SK-N-SH treated with all-trans-retinoic acid at 6 μM for 48 hours (cell line): ENCODE data around the gene FAHD2A.

Experiments used
- ARNTL ChIP-seq: fragments of 450-650 bp; formaldehyde crosslinking; IDR thresholded peaks from 2 replicates; pipeline ENCODE4 v1.5.0; 2020; ENCODE audit warnings: low read depth, mild to moderate bottlenecking, moderate library complexity, borderline replicate concordance
- BACH2 ChIP-seq: fragments of 250-450 bp; sonication (Bioruptor Pico); IDR thresholded peaks from 2 replicates; pipeline ENCODE4 v1.9.0; 2021; ENCODE audit warnings: mild to moderate bottlenecking, borderline replicate concordance
- GLIS3 ChIP-seq: fragments of 250-450 bp; sonication (Bioruptor Pico); IDR thresholded peaks from 2 replicates; pipeline ENCODE4 v1.5.0; 2020; ENCODE audit warnings: mild to moderate bottlenecking, moderate library complexity
- PPARA ChIP-seq: fragments of 250-450 bp; sonication (Bioruptor Pico); IDR thresholded peaks from 2 replicates; pipeline ENCODE4 v1.5.0; 2020; ENCODE audit warnings: mild to moderate bottlenecking, borderline replicate concordance
- RARB ChIP-seq: fragments of 250-450 bp; sonication (Bioruptor Pico); IDR thresholded peaks from 2 replicates; pipeline ENCODE4 v1.8.0; 2021; ENCODE audit warnings: mild to moderate bottlenecking, moderate library complexity
- TOX ChIP-seq: fragments of 250-450 bp; sonication (Bioruptor Pico); IDR thresholded peaks from 2 replicates; pipeline ENCODE4 v1.8.0; 2021; ENCODE audit warnings: mild to moderate bottlenecking, moderate library complexity, borderline replicate concordance
- TF ChIP-seq, protein P1 (sequence below): fragments of 250-450 bp; sonication (Bioruptor Pico); IDR thresholded peaks from 2 replicates; pipeline ENCODE4 v1.8.0; 2021; ENCODE audit warnings: low read depth, mild to moderate bottlenecking, moderate library complexity, borderline replicate concordance
- TF ChIP-seq, protein P2 (sequence below): fragments of 250-450 bp; sonication (Bioruptor Pico); IDR thresholded peaks from 2 replicates; pipeline ENCODE4 v1.8.0; 2020; ENCODE audit warnings: mild to moderate bottlenecking, moderate library complexity, borderline replicate concordance
- TF ChIP-seq, protein P3 (sequence below): fragments of 250-450 bp; sonication (Bioruptor Pico); IDR thresholded peaks from 2 replicates; pipeline ENCODE4 v1.5.1; 2020; ENCODE audit warnings: low read depth, mild to moderate bottlenecking, moderate library complexity
- TF ChIP-seq, protein P4 (sequence below): fragments of 250-450 bp; sonication (Bioruptor Pico); IDR thresholded peaks from 2 replicates; pipeline ENCODE4 v1.5.1; 2021; ENCODE audit warnings: mild to moderate bottlenecking, moderate library complexity

DNA sequence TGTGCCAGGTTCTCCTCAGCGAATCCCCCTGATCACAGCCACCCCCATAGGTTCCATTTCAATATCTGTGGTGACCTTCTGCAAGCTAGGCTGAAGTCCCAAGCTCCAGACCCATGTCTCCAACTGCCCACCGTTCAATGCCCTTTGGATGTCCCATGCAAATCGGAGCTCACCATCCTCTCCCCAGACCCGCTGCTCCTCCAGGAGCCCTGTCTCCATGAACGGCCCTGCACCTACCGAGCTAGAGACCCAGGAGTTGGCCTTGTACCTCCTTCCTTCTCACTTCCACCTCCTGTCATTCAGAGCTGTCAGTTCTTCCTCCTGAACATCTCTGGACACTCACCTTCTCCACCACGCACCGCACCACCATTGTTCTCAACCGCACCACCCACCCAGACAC lies 1.0 kb upstream of the FAHD2A start:
- no peak for TF ChIP-seq GLIS3 (CRISPR knock-in tag)
- TF ChIP-seq, protein P1, sequence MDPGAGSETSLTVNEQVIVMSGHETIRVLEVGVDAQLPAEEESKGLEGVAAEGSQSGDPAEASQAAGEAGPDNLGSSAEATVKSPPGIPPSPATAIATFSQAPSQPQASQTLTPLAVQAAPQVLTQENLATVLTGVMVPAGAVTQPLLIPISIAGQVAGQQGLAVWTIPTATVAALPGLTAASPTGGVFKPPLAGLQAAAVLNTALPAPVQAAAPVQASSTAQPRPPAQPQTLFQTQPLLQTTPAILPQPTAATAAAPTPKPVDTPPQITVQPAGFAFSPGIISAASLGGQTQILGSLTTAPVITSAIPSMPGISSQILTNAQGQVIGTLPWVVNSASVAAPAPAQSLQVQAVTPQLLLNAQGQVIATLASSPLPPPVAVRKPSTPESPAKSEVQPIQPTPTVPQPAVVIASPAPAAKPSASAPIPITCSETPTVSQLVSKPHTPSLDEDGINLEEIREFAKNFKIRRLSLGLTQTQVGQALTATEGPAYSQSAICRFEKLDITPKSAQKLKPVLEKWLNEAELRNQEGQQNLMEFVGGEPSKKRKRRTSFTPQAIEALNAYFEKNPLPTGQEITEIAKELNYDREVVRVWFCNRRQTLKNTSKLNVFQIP = no peak
- TF ChIP-seq, protein P2, sequence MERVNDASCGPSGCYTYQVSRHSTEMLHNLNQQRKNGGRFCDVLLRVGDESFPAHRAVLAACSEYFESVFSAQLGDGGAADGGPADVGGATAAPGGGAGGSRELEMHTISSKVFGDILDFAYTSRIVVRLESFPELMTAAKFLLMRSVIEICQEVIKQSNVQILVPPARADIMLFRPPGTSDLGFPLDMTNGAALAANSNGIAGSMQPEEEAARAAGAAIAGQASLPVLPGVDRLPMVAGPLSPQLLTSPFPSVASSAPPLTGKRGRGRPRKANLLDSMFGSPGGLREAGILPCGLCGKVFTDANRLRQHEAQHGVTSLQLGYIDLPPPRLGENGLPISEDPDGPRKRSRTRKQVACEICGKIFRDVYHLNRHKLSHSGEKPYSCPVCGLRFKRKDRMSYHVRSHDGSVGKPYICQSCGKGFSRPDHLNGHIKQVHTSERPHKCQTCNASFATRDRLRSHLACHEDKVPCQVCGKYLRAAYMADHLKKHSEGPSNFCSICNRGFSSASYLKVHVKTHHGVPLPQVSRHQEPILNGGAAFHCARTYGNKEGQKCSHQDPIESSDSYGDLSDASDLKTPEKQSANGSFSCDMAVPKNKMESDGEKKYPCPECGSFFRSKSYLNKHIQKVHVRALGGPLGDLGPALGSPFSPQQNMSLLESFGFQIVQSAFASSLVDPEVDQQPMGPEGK (CRISPR knock-in tag) = no peak
- no peak for TF ChIP-seq RARB (CRISPR knock-in tag)
- TF ChIP-seq ARNTL (CRISPR knock-in tag) = no peak
- TF ChIP-seq, protein P3, sequence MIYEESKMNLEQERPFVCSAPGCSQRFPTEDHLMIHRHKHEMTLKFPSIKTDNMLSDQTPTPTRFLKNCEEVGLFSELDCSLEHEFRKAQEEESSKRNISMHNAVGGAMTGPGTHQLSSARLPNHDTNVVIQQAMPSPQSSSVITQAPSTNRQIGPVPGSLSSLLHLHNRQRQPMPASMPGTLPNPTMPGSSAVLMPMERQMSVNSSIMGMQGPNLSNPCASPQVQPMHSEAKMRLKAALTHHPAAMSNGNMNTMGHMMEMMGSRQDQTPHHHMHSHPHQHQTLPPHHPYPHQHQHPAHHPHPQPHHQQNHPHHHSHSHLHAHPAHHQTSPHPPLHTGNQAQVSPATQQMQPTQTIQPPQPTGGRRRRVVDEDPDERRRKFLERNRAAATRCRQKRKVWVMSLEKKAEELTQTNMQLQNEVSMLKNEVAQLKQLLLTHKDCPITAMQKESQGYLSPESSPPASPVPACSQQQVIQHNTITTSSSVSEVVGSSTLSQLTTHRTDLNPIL (CRISPR knock-in tag) = no peak
- TF ChIP-seq, protein P4, sequence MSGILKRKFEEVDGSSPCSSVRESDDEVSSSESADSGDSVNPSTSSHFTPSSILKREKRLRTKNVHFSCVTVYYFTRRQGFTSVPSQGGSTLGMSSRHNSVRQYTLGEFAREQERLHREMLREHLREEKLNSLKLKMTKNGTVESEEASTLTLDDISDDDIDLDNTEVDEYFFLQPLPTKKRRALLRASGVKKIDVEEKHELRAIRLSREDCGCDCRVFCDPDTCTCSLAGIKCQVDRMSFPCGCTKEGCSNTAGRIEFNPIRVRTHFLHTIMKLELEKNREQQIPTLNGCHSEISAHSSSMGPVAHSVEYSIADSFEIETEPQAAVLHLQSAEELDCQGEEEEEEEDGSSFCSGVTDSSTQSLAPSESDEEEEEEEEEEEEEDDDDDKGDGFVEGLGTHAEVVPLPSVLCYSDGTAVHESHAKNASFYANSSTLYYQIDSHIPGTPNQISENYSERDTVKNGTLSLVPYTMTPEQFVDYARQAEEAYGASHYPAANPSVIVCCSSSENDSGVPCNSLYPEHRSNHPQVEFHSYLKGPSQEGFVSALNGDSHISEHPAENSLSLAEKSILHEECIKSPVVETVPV (CRISPR knock-in tag) = no peak
- TF ChIP-seq TOX (CRISPR knock-in tag) = no peak
- TF ChIP-seq BACH2 (CRISPR knock-in tag) = no peak
- TF ChIP-seq PPARA (CRISPR knock-in tag) = no peak
